ENCODE measurements around the gene FREM3. TPM values are rescaled to one million over a fixed set of nuclear protein-coding genes. Genes with fewer than 3 reads are reported as not detected.

FREM3 gene
- total RNA-seq, 4 donors from 2014 or later = not detected

- TF ChIP-seq CTCF (IDR thresholded peaks at IDR 0.05; ENCODE audit: low read depth) = no peak
Observed at GRCh38 chr4:143721317-143721716, 20.8 kb upstream of the FREM3 start.

GRCh38 chr4:143713955-143714625 lies 13.6 kb upstream of the FREM3 start:
- TF ChIP-seq CTCF (IDR thresholded peaks at IDR 0.05; ENCODE audit: low read depth) = no peak

- TF ChIP-seq CTCF (IDR thresholded peaks at IDR 0.05; ENCODE audit: low read depth) = no peak
Observed at GRCh38 chr4:143713553-143713952, 13.1 kb upstream of the FREM3 start.

- TF ChIP-seq CTCF (IDR thresholded peaks at IDR 0.05; ENCODE audit: low read depth) = no peak
Observed at GRCh38 chr4:143712155-143712550, 11.7 kb upstream of the FREM3 start.

- no peak for TF ChIP-seq CTCF (IDR thresholded peaks at IDR 0.05; ENCODE audit: low read depth)
Observed at GRCh38 chr4:143711543-143712154, 11.2 kb upstream of the FREM3 start.

GRCh38 chr4:143701365-143701764 lies 890 bp upstream of the FREM3 start:
- no peak for TF ChIP-seq CTCF (IDR thresholded peaks at IDR 0.05; ENCODE audit: low read depth)

GRCh38 chr4:143700046-143700415 lies 444 bp downstream of the FREM3 start:
- no peak for TF ChIP-seq CTCF (IDR thresholded peaks at IDR 0.05; ENCODE audit: low read depth)

Measured in subcutaneous adipose tissue (tissue), 4 donors.